ENCODE results near the gene C1GALT1C1. TPM values are rescaled to one million over a fixed set of nuclear protein-coding genes. Genes with fewer than 3 reads are reported as not detected.
"Not testable (repeated sequence)": the region's sequence is repeated elsewhere in the genome, so short reads cannot be mapped to it uniquely, and the experiment has no call there.

Gene C1GALT1C1
- 10 to 100 TPM; 18.1 to 20.2 TPM for total RNA-seq

- Mint-ChIP-seq H3K9me3 (no peaks in the 10 kb centered on the region), H3K27ac (peak within 1 kb of the TSS; percentile 98), H3K36me3 (peaks cover 8% of the 10 kb centered on the region), H3K4me1 (peaks cover 11% of the 10 kb centered on the region), H3K27me3 (no peaks in the 10 kb centered on the region), H3K4me3 (peak within 1 kb of the TSS; percentile 96)
- DNase-seq: peak; percentile 90
- peak; percentile 97 for ATAC-seq (ENCODE audit: low read depth)
- POLR2A ChIA-PET: interaction anchor here (1.0 to 4.0 kb wide), 3 partner anchors 26 to 123 kb away, joined by 3 to 27 read pairs (median 6); partner anchors contain the start of genes CUL4B and MCTS1
These were observed at the start of gene C1GALT1C1 for GRCh38 chrX:120629667-120630537. Gene C1GALT1C1, minus strand, starts transcription at chrX:120630054. Its CDS starts 2,888 bp downstream, at chrX:120627166.

- Mint-ChIP-seq H3K36me3 (peaks cover 7% of the 10 kb centered on the region), H3K4me1 (peaks cover 11% of the 10 kb centered on the region), H3K9me3 (peaks cover 11% of the 10 kb centered on the region), H3K27ac (no peak overlapping the region), H3K4me3 (no peak overlapping the region), H3K27me3 (no peaks in the 10 kb centered on the region)
- no peak for ATAC-seq (ENCODE audit: low read depth)
- no peak for DNase-seq
- POLR2A ChIA-PET: interaction anchor here (1.2 kb wide), 1 partner anchor 20 kb away, joined by 3 read pairs; no protein-coding TSS in a partner anchor
These were observed 47.3 kb upstream of the C1GALT1C1 start for GRCh38 chrX:120677004-120677652.

DNA sequence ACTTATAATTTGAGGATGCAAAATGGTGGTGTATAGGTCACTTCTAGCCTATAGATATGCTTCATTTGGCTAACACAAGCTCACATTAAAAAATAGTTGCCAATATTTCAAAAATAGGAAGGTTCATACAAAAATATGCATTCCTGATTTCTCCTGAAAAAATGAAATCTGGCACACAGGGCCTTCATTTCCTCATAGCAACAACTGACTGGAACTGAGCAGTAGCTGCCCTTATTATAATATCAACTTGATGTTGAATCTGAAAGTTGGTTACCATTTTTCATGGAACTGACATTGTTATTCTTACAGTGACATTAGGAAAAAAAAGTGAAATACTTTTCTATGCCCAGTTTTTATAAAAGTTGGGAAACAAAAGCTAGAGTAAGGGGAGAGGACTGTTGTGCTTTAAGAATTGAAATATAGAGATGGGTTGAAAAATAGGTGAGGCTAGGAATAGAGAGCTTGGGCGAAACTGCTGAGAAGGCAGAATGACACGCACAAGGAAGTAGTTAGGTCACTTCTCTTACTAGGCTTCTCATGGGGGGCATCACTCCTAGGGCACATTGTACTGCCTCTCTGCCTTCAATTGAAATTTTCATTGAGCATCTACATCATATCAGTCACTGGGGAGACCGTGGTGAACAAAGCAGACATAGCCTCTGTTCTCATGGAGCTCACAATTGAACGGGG, 43.1 kb upstream of the C1GALT1C1 start:
- Mint-ChIP-seq H3K4me3 (no peak overlapping the region), H3K9me3 (peaks cover 8% of the 10 kb centered on the region), H3K27ac (no peak overlapping the region), H3K36me3 (peaks cover 7% of the 10 kb centered on the region), H3K4me1 (peaks cover 3% of the 10 kb centered on the region), H3K27me3 (no peaks in the 10 kb centered on the region)
- DNase-seq: no peak
- no peak for ATAC-seq (ENCODE audit: low read depth)
- POLR2A ChIA-PET: no interaction called here

- DNase-seq (no peak), ATAC-seq (ENCODE audit: low read depth) (no peak)
- Mint-ChIP-seq H3K36me3 (peaks cover 7% of the 10 kb centered on the region), H3K4me3 (no peak overlapping the region), H3K27me3 (no peaks in the 10 kb centered on the region), H3K9me3 (peaks cover 8% of the 10 kb centered on the region), H3K4me1 (peaks cover 3% of the 10 kb centered on the region), H3K27ac (no peak overlapping the region)
- POLR2A ChIA-PET: no interaction called here
These were observed 42.5 kb upstream of the C1GALT1C1 start for GRCh38 chrX:120672389-120672788.

DNA sequence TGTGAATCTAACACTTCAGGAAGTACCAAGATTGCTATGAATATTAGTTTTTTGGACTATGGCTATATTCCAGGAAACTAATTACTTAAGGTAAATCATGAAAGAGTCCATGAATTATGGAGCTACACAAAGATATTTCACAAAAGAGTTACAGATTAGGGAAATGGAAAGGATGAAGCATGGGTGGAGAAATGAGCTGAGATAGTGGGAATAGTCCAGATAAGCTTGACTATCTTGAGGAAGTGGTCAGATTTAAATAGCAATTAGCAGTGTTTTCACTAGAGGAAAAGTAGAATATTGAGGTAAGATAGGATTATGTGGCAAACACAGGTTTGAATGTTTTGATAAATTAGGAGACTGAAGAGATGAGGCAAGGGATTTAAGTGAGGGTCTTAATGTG, 42.1 kb upstream of the C1GALT1C1 start:
- H3K4me3 Mint-ChIP-seq: no peak overlapping the region
- no peak overlapping the region for H3K27ac Mint-ChIP-seq
- H3K9me3 Mint-ChIP-seq: peaks cover 6% of the 10 kb centered on the region
- POLR2A ChIA-PET: no interaction called here
- H3K4me1 Mint-ChIP-seq: no peaks in the 10 kb centered on the region
- peaks cover 7% of the 10 kb centered on the region for H3K36me3 Mint-ChIP-seq
- no peak for ATAC-seq (ENCODE audit: low read depth)
- H3K27me3 Mint-ChIP-seq: no peaks in the 10 kb centered on the region
- no peak for DNase-seq

DNA sequence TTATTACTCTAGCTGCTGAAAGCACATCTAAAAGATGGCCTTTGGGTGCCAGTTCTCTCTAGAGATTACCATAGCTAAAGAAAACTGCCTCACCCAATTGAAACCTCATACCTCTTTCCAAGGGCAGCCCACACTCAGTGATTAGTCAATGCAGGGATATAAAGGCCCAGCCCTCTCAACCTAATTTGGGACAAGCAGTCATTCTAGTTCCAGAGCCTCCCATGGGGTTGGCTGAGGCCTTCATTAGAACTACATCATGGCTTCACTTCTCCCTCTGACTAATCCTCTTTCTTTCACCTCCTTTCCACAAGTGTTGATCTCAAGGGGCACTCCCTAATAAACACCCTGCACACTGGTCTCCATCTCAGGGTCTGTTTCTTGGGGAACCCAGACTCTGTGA, 38.5 kb upstream of the C1GALT1C1 start:
- Mint-ChIP-seq H3K9me3 (no peaks in the 10 kb centered on the region), H3K27me3 (no peaks in the 10 kb centered on the region), H3K4me1 (no peaks in the 10 kb centered on the region), H3K36me3 (no peaks in the 10 kb centered on the region), H3K27ac (no peak overlapping the region), H3K4me3 (no peak overlapping the region)
- DNase-seq (no peak), ATAC-seq (ENCODE audit: low read depth) (no peak)
- POLR2A ChIA-PET: no interaction called here

DNA sequence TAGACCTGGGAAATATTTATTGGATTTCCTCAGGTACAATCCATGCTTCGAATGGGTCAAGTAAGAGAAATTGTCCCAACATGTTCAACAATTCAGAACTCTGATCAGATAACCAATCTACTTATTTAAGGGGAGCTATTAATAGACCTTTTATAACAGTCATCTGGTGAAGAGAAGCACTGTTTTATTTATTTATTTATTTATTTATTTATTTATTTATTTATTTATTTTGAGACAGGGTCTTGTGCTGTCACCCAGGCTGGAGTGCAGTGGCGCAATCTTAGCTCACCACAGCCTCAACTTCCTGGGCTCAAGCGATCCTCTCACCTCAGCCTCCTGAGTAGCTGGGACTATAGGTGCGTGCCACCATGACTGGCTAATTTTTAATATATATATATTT, 34.7 kb upstream of the C1GALT1C1 start:
- not testable (repeated sequence) for DNase-seq; H3K27me3 Mint-ChIP-seq; H3K27ac Mint-ChIP-seq; H3K4me3 Mint-ChIP-seq; H3K9me3 Mint-ChIP-seq; H3K36me3 Mint-ChIP-seq; ATAC-seq (ENCODE audit: low read depth); H3K4me1 Mint-ChIP-seq
- POLR2A ChIA-PET: interaction anchor here (0.5 kb wide), 1 partner anchor 42 kb away, joined by 4 read pairs; no protein-coding TSS in a partner anchor

GRCh38 chrX:120664081-120664480, 34.2 kb upstream of the C1GALT1C1 start:
- POLR2A ChIA-PET: interaction anchor here (0.5 kb wide), 1 partner anchor 42 kb away, joined by 4 read pairs; no protein-coding TSS in a partner anchor
- Mint-ChIP-seq H3K4me3 (no peak overlapping the region), H3K36me3 (no peaks in the 10 kb centered on the region), H3K27me3 (peaks cover 2% of the 10 kb centered on the region), H3K27ac (no peak overlapping the region), H3K4me1 (no peaks in the 10 kb centered on the region), H3K9me3 (no peaks in the 10 kb centered on the region)
- ATAC-seq (ENCODE audit: low read depth) (no peak), DNase-seq (no peak)

DNA sequence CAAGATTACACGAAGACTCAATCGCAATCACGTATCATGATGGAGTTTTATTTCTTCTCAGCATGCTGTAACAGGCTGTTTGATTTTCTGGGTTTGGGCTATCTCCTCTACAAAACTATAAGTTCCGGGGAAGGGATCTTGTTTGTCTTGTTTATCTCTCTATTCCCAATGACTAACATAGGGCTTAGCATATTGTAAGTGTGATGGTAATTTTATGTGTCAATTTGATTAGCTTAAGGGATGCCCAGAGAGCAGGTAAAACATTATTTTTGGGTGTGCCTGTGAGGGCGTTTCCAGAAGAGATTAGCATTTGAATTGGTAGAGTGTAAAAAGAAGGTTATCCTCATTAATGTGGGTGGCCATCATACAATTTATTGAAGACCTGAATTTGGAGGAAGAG, 32.8 kb upstream of the C1GALT1C1 start:
- POLR2A ChIA-PET: no interaction called here
- Mint-ChIP-seq H3K9me3 (no peaks in the 10 kb centered on the region), H3K4me1 (no peaks in the 10 kb centered on the region)

DNA sequence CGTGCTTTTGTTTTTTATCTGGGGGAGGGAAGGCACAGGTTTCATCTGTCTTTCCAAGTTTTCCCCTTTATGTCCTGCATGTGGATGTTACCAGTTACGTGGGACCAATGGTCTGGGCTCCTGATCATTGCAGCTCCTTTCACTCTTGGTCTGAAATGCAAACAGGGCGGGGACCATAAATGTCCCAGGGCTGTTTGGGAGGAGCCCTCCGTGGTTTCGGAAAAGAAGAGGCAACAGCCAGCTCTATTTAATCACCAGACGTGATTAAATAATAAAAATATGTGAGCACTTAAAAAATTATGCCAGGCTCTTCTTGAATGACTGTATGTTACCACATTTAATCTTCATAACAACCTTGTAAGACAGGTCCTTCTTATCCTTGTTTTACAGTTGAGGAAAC, 30.8 kb upstream of the C1GALT1C1 start:
- H3K27me3 Mint-ChIP-seq: peaks cover 2% of the 10 kb centered on the region
- DNase-seq (no peak), ATAC-seq (ENCODE audit: low read depth) (no peak)
- H3K4me3 Mint-ChIP-seq: no peak overlapping the region
- no peak overlapping the region for H3K27ac Mint-ChIP-seq
- no peaks in the 10 kb centered on the region for H3K36me3 Mint-ChIP-seq
- POLR2A ChIA-PET: no interaction called here
- H3K4me1 Mint-ChIP-seq: no peaks in the 10 kb centered on the region
- H3K9me3 Mint-ChIP-seq: no peaks in the 10 kb centered on the region

More for the DNA sequence above, 32.8 kb upstream of the C1GALT1C1 start:
- ATAC-seq (ENCODE audit: low read depth): no peak
- Mint-ChIP-seq H3K27ac (no peak overlapping the region), H3K36me3 (no peaks in the 10 kb centered on the region), H3K27me3 (peaks cover 2% of the 10 kb centered on the region), H3K4me3 (no peak overlapping the region)
- DNase-seq: no peak

DNA sequence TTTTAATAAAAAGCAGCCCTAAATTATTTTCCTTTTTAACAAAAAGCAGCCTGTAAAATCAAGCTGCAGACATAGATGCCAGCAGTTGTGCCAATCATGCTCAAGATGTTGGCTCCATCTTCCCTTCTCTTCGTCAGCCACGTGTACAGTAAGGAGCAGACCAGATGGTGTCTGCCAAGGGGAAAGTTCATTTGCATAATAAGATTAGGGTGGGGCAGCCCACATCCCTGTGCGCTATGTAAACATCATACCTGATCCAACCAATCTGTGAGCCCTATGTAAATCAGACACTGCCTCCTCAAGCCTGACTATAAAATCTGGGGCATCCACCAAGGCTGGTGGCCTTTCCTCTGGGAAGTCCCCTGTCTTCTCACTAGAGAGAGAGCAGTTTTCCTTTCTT, 23.1 kb upstream of the C1GALT1C1 start:
- DNase-seq (no peak), ATAC-seq (ENCODE audit: low read depth) (no peak)
- Mint-ChIP-seq H3K9me3 (no peaks in the 10 kb centered on the region), H3K4me3 (no peak overlapping the region), H3K4me1 (no peaks in the 10 kb centered on the region), H3K27ac (no peak overlapping the region), H3K36me3 (no peaks in the 10 kb centered on the region), H3K27me3 (no peaks in the 10 kb centered on the region)
- POLR2A ChIA-PET: no interaction called here

DNA sequence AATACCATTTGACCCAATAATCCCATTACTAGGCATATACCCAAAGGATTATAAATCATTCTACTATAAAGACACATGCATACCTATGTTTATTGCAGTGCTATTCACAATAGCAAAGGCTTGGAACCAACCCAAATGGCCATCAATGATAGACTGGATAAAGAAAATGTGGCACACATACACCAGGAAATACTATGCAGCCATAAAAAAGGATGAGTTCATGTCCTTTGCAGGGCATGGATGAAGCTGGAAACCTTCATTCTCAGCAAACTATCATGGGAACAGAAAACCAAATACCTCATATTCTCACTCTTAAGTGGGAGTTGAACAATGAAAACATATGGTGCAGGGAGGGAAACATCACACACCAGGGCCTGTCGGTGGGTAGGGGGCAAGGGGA, 22.4 kb upstream of the C1GALT1C1 start:
- H3K36me3 Mint-ChIP-seq; POLR2A ChIA-PET; H3K27ac Mint-ChIP-seq; DNase-seq; H3K4me1 Mint-ChIP-seq; H3K4me3 Mint-ChIP-seq; H3K27me3 Mint-ChIP-seq; ATAC-seq (ENCODE audit: low read depth); H3K9me3 Mint-ChIP-seq: not testable (repeated sequence)

DNA sequence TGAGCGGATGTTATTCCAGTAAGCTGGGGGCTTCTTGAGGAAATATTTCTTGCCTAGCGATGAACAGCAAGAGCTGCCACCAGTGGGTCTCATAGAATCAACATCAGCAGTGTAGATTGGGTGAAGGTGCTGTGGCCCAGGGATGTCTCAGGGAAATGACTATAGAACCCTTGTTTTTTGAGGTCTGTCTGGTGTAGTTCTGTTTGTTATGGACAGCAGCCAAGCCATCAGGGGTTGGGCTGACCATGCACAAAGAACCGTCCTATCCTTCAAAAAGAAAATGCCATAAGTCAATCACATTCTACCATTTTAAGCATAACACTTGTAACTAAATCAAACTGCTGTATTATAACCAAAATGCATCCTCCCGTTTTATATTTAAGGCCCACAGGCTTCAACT, 17.3 kb upstream of the C1GALT1C1 start:
- Mint-ChIP-seq H3K4me3 (no peak overlapping the region), H3K27me3 (no peaks in the 10 kb centered on the region), H3K36me3 (no peaks in the 10 kb centered on the region), H3K9me3 (no peaks in the 10 kb centered on the region), H3K27ac (no peak overlapping the region), H3K4me1 (no peaks in the 10 kb centered on the region)
- POLR2A ChIA-PET: no interaction called here
- ATAC-seq (ENCODE audit: low read depth) (no peak), DNase-seq (no peak)
